ENCODE results near the gene DBN1. TPM values are rescaled to one million over a fixed set of nuclear protein-coding genes. Genes with fewer than 3 reads are reported as not detected.
A peak's percentile ranks its signal among the peaks of the same experiment; 100 is the strongest.

The DBN1 gene
- total RNA-seq, 1 experiment from 2014 or later, result 127 TPM

GRCh38 chr5:177457852-177458681 is 15.4 kb downstream of the DBN1 start:
- Histone ChIP-seq H3K4me3 (ENCODE audit: low read length) (no peak overlapping the region), H3K27me3 (ENCODE audit: low read length) (no peaks in the 10 kb centered on the region), H4K20me1 (ENCODE audit: low read length) (peaks cover 14% of the 10 kb centered on the region; the same call in 1 of the 2 replicates), H3K36me3 (ENCODE audit: low read depth, low read length) (peaks cover 5% of the 10 kb centered on the region), H3K27ac (ENCODE audit: low read length) (no peak overlapping the region), H3K4me2 (ENCODE audit: low read length) (no peak overlapping the region), H3K9me2 (replicated peaks; ENCODE audit: low read length) (no peaks in the 10 kb centered on the region), H3K9ac (ENCODE audit: low read length) (no peak overlapping the region), H3F3A (ENCODE audit: low read length, unreplicated experiment) (peaks cover 8% of the 10 kb centered on the region), H3K79me2 (ENCODE audit: low read length) (no peaks in the 10 kb centered on the region), H2AFZ (ENCODE audit: low read length) (no peak overlapping the region), H3K9me3 (ENCODE audit: low read length) (no peaks in the 10 kb centered on the region), H3K4me1 (ENCODE audit: insufficient read depth, low read length) (peaks cover 16% of the 10 kb centered on the region; the same call in 1 of the 2 replicates)
- CTCF ChIA-PET, result interaction anchor here (0.7 to 1.1 kb wide), 8 partner anchors 10 to 87 kb away, joined by 3 to 14 read pairs (median 5); partner anchors contain the start of genes GRK6 and PDLIM7
- DNase-seq, result no peak
- TF ChIP-seq, protein P1, sequence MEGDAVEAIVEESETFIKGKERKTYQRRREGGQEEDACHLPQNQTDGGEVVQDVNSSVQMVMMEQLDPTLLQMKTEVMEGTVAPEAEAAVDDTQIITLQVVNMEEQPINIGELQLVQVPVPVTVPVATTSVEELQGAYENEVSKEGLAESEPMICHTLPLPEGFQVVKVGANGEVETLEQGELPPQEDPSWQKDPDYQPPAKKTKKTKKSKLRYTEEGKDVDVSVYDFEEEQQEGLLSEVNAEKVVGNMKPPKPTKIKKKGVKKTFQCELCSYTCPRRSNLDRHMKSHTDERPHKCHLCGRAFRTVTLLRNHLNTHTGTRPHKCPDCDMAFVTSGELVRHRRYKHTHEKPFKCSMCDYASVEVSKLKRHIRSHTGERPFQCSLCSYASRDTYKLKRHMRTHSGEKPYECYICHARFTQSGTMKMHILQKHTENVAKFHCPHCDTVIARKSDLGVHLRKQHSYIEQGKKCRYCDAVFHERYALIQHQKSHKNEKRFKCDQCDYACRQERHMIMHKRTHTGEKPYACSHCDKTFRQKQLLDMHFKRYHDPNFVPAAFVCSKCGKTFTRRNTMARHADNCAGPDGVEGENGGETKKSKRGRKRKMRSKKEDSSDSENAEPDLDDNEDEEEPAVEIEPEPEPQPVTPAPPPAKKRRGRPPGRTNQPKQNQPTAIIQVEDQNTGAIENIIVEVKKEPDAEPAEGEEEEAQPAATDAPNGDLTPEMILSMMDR (conservative IDR thresholded peaks at IDR 0.05; ENCODE audit: low read depth, low read length), result no peak
- TF ChIP-seq EZH2phosphoT487 (IDR thresholded peaks at IDR 0.05; ENCODE audit: borderline replicate concordance, low read length) (no peak), EZH2 (IDR thresholded peaks at IDR 0.05; ENCODE audit: low read length, unreplicated experiment) (no peak)
- no peak for ATAC-seq
- BruUV-seq (replicated peaks), result no TSS peak
- POLR2A ChIA-PET (ENCODE audit: unreplicated experiment), result interaction anchor here (0.6 to 1.0 kb wide), 2 partner anchors 39 to 55 kb away, joined by 3 to 4 read pairs; partner anchors contain the start of gene PDLIM7
- intact Hi-C loops (cut with micrococcal nuclease), result loop anchor here (2.0 kb wide), 1 partner anchor 15 kb away; the partner anchor contains the start of gene DBN1

- peak; percentile 37 for ATAC-seq
- Histone ChIP-seq H3K27me3 (ENCODE audit: low read length) (no peaks in the 10 kb centered on the region), H3K9me3 (ENCODE audit: low read length) (no peaks in the 10 kb centered on the region), H3F3A (ENCODE audit: low read length, unreplicated experiment) (peaks cover 8% of the 10 kb centered on the region), H3K27ac (ENCODE audit: low read length) (no peak overlapping the region), H3K9me2 (replicated peaks; ENCODE audit: low read length) (no peaks in the 10 kb centered on the region), H3K36me3 (ENCODE audit: low read depth, low read length) (peaks cover 5% of the 10 kb centered on the region), H3K4me3 (ENCODE audit: low read length) (no peak overlapping the region), H3K4me1 (ENCODE audit: insufficient read depth, low read length) (peaks cover 16% of the 10 kb centered on the region; the same call in 1 of the 2 replicates), H3K79me2 (ENCODE audit: low read length) (no peaks in the 10 kb centered on the region), H2AFZ (ENCODE audit: low read length) (no peak overlapping the region), H3K4me2 (ENCODE audit: low read length) (no peak overlapping the region), H4K20me1 (ENCODE audit: low read length) (peaks cover 14% of the 10 kb centered on the region; the same call in 1 of the 2 replicates), H3K9ac (ENCODE audit: low read length) (no peak overlapping the region)
- POLR2A ChIA-PET (ENCODE audit: unreplicated experiment), result interaction anchor here (0.6 to 1.0 kb wide), 2 partner anchors 40 to 54 kb away, joined by 3 to 4 read pairs; partner anchors contain the start of gene PDLIM7
- CTCF ChIA-PET, result interaction anchor here (0.5 to 1.1 kb wide), 9 partner anchors 9 to 108 kb away, joined by 3 to 14 read pairs (median 5); partner anchors contain the start of genes GRK6 and PDLIM7
- TSS peak; percentile 44 for BruUV-seq (replicated peaks)
- intact Hi-C loops (cut with micrococcal nuclease), result loop anchor here (1.0 to 2.0 kb wide), 2 partner anchors 16 to 40 kb away; partner anchors contain the start of genes DBN1 and PDLIM7
- no peak for TF ChIP-seq EZH2 (IDR thresholded peaks at IDR 0.05; ENCODE audit: low read length, unreplicated experiment)
- TF ChIP-seq, protein P1 (conservative IDR thresholded peaks at IDR 0.05; ENCODE audit: low read depth, low read length), result peak; percentile 29; the same call in 1 of the 2 replicates
- peak; percentile 94 for DNase-seq
These were observed 16.2 kb downstream of the DBN1 start for GRCh38 chr5:177456976-177457851.

All from PC-3 (cell line).